ENCODE data around the gene USP5.
"Not testable (repeated sequence)": the region's sequence is repeated elsewhere in the genome, so short reads cannot be mapped to it uniquely, and the experiment has no call there.

USP5 gene

DNA sequence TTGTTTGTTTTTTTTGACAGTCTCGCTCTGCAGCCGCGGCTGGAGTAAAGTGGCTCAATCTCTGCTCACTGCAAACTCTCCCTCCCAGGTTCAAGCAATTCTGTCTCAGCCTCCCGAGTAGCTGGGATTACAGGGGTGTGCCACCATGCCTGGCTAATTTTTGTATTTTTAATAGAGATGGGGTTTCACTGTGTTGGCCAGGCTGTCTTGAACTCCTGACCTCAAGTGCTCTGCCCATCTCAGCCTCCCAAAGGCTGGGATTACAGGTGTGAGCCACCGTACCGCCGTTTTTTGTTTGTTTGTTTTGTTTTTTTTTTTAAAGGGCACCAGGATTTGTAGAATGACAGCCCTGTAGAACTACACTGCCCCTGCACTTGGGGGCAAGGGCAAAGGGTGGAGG, 36.8 kb downstream of the USP5 start:
- DNase-seq (ENCODE audit: low read depth) = not testable (repeated sequence)

DNA sequence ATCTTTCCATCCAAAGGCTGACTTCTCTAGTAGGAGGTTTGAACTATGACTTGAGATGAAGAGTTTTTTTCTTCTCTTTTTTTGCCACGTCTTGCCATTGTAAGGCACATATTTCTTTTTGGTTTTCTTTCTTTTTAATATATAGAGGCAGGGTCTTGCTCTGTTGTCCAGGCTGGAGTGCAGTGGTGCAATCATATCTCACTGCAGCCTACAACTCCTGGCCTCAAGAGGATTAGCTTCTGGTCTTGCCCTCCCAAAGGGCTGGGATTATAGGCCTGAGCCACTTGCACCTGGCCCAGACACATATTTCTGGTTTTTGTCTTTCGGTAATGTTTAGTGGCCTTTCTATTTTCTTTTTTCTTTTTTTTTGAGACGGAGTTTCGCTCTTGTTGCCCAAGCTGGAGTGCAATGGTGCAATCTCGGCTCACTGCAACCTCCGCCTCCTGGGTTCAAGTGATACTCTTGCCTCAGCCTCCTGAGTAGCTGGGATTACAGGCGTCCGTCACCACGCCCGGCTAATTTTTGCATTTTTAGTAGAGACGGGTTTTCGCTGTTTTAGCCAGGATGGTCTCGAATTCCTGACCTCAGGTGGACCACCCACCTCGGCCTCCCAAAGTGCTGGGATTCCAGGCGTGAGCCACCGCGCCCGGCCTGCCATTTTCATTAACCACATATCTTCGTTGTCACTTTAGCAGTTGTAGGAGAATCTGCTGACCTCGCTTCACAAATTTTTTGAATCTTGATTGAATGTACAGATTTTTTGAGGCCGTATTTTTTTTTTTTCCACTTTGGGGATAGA, 38.0 kb downstream of the USP5 start:
- DNase-seq (ENCODE audit: low read depth) = not testable (repeated sequence)

GRCh38 chr12:6890789-6891645, 39.1 kb downstream of the USP5 start:
- DNase-seq (ENCODE audit: low read depth) = peak; percentile 95

- no peak for DNase-seq (ENCODE audit: low read depth)
Measured at GRCh38 chr12:6891646-6892001, 39.7 kb downstream of the USP5 start.

- DNase-seq (ENCODE audit: low read depth) = not testable (repeated sequence)
Measured at GRCh38 chr12:6892683-6893082, 40.7 kb downstream of the USP5 start.

- no peak for DNase-seq (ENCODE audit: low read depth)
Measured at GRCh38 chr12:6894321-6894720, 42.4 kb downstream of the USP5 start.

DNA sequence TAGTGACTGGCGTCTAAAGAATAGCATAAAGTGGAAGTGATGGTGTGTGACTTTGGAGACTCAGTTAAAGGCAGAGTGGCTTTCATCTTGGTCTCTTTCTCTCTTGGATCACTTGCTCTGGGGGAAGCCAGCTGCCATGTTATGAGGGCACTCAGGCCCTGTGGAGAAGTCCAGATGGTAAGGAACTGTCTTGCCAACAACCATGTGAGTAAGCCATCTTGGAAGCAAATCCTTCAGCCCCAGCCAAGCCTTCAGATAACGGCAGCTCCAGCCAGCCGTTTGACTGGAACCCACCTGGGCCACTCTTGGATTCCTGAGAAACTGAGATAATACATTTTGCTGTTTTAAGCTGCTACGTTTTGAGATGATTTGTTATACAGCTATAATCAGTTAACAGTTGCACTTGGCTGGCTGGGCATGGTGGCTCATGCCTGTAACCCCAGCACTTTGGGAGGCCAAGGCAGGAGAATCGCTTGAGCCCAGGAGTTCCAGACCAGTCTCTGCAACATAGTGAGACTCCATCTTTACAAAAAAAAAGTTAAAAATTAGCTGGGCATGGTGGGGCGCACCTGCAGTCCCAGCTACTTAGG, 45.0 kb downstream of the USP5 start:
- DNase-seq (ENCODE audit: low read depth) = no peak

DNA sequence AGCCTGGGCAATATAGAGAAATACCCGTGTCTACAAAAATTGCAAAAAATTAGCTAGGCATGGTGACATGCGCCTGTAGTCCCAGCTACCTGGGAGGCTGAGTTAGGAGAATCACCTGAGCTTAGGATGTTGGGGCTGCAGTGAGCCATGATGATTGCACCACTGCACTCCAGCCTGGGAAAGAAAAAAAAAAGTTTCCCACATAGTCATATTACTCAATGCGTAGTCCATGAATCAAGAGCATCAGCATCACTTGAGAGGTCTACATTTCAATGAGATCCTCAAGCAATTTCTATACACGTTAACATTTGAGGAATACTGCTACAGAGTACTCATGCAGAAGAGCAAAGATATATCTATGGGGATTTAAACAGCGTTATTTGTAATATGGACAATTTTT, 47.5 kb downstream of the USP5 start:
- DNase-seq (ENCODE audit: low read depth) = no peak

DNA sequence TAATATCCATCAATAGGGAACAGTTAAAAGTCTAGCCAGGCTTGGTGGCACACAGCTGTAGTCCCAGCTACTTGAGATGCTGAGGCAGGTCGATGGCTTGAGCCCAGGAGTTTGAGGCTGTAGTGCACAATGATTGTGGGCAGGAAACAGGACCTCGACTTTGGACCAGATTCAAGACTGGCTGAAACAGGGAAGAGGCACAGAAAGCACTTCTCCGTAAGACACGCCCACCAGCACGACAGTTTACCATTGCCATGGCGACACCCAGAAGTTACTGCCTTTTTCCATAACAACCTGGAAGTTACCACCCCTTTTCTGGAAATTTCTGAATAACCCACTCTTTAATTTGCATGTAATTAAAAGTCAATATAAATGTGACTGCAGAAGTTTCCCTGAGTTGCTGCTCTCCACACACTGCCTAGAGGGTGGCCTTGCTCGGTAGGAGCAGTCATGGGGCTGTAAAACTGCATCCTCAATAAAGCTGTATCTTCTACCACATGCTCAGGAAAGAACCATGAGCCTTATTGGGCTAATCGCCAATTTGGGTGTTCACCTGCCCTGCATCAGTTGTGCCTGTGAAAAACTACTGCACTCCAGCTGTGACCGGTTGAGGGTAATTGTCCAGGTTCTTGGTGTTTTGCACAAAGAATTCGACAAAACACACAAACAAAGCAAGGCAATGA, 48.0 kb downstream of the USP5 start:
- DNase-seq (ENCODE audit: low read depth) = peak; percentile 47

- DNase-seq (ENCODE audit: low read depth) = no peak
Measured at GRCh38 chr12:6902448-6902847, 50.5 kb downstream of the USP5 start.

GRCh38 chr12:6903722-6904121, 51.8 kb downstream of the USP5 start:
- DNase-seq (ENCODE audit: low read depth) = no peak

DNA sequence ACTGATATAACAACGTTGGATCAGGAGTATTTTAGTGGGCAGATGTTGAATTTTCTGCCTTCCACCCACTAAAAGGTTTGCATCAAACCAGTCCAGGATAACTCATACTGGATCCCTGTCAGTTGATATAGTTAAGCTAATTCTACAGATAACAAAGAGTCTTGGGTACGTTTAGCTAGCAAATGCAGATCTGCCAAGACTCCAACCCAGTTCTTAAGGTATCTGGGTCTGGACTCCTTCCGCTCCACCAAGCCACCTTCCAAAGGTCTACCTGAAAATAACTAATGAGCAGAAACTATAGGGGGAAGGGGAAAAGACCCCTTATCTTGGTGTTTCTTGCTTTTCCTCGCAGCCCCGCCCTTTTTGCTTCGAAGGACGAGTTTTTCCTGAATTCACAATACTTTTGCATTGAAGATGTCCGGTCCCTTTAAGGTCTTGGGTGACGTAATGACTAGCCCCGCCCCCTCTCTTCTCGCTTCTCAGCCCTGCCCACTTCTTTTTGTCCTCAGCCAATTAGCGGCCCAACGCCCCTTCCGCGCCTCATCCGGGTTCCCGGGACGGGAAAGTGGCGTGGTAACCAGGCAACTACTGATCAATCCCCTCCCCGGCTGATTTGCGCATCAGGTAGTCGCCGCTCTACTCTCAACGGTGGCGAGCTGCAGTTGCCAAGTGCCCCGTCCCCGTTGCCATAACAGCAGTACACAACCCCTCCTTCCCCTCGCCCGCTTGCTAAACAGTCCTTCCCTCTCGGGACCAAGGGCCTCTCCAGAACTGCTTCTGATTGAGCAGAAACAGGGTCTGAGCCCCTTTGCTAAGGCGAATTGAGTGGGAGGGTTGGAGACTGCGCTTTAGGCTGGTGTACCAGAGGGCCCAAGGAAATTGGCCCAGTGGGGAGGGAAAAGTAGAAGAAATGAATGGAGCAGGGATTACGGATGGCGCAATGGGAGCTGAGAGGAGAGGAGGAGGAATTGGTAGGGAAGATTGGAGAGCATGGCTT, 52.6 kb downstream of the USP5 start, which contains the start of gene LRRC23:
Gene LRRC23 (plus strand): TSS at position 543 of the 997 bp plus-strand sequence. CDS start 812 bp downstream, outside the sequence.
- peak; percentile 94 for DNase-seq (ENCODE audit: low read depth)

GRCh38 chr12:6905414-6906040, 53.6 kb downstream of the USP5 start:
- no peak for DNase-seq (ENCODE audit: low read depth)

GRCh38 chr12:6908141-6908540, 56.2 kb downstream of the USP5 start:
- DNase-seq (ENCODE audit: low read depth) = not testable (repeated sequence)

DNA sequence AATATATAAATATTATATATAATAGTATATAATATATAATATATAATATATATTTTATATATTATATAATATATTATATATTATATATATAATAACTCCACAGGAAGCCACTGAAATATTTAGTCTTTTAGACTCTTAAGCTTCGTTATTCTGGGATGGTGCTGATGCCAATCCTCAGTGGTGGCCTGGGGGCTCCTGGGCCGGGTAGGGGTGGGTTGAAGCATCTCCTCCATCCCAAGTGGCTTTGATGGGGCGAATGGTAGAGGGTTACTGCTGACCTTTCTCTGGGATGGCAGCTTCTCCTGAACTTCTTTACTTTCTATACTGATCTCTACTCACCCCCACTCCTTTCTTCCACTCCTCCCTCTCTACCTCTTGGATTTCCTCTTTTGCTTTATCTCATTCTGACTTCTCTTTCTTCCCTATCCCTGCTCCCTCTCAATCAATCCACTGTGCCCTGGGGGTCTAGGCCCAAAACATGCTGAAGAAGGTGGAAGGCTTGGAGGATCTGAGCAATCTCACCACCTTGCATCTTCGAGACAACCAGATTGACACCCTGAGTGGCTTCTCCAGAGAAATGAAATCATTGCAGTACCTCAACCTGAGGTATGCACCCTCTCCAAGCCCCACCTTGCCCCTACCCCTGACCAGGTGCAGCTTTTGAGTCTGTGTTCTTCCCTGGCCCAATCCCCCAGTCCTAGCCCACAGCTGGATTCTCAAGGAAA, 57.6 kb downstream of the USP5 start:
- no peak for DNase-seq (ENCODE audit: low read depth)

DNA sequence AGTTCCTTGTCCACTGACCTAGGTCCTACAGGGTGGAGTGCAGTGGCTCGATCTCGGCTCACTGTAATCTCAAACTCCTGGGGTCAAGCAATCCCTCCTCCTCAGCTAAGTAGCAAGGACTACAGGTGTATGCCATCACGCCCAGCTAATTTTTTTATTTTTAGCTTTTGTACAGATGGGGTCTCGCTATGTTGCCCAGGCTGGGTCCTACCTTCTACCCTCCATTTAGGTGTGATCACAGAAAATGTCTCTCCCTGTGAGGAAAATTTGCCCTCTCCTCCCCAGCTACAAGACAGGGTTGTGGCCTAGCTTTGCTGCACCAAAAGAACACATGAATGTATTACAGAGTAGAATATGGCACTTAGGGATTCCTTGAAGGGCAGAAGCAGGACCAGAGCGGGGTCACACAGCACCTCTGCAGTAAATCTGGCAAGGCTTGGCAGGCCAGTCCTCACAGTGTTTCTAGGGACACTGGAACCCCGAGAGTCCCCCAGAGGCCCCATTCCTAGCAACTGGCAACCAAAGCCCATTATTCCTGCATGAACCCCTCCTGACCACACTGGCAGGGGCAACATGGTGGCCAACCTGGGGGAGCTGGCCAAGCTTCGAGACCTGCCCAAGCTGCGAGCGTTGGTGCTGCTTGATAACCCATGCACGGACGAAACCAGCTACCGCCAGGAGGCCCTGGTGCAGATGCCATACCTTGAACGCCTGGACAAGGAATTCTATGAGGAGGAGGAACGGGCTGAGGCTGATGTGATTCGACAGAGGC, 60.4 kb downstream of the USP5 start:
- no peak for DNase-seq (ENCODE audit: low read depth)

GRCh38 chr12:6914246-6914946, 62.4 kb downstream of the USP5 start, which contains the start of gene ENO2:
Gene ENO2, plus strand, starts transcription at chr12:6914580. Its CDS starts 1,253 bp downstream, at chr12:6915833.
- DNase-seq (ENCODE audit: low read depth) = peak; percentile 67
